ENCODE data around the gene SCIN.
"Not testable (repeated sequence)": the region's sequence is repeated elsewhere in the genome, so short reads cannot be mapped to it uniquely, and the experiment has no call there.

The SCIN gene

GRCh38 chr7:12620371-12620770, 49.9 kb downstream of the SCIN start:
- no peak for DNase-seq

DNA sequence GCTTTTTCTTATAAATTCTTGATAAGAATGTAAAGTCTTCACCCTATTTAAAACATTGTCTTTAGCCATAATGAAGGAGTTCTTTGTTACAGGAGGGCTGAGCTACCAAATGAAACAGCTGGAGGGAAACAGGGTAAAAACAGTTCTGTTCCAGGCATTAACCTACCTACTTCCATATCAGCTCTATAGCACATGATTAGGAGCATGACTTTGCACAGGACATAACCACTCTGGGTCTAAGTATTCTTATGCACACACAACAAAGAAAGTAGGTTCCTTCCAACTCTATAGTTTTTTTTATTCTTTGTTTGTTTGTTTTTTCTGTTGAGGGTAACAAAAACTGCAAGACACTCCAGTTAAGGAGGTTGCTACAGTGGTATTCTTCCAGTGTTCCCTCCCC, 52.7 kb downstream of the SCIN start:
- DNase-seq = no peak

DNA sequence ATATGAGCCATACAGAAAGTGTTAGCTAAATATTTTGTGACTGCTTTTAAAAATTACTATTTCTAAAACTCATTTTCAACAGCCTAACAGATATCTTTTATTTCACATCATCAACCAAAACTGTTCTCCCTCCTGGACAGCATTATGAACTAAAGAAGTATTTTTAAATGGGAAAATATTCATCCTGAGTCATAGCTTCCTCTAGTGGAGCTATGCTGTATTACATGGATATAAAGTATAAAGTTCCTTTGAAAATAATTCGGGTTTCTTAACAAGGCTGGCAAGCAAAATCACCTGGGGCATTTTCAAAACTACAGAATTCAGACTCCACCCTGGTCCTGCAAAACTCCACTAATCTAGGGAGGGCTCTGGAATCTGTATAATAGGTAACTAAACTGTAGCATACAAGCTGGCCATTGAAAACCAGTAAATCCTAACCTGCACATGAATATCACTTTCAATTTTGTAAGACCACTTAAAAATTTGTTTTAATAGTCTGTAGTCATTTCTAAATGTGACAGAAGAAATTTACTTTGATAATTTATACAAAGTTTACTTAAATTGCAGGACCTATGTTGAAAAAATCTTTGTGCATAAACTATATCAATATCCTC, 53.5 kb downstream of the SCIN start:
- no peak for DNase-seq

DNA sequence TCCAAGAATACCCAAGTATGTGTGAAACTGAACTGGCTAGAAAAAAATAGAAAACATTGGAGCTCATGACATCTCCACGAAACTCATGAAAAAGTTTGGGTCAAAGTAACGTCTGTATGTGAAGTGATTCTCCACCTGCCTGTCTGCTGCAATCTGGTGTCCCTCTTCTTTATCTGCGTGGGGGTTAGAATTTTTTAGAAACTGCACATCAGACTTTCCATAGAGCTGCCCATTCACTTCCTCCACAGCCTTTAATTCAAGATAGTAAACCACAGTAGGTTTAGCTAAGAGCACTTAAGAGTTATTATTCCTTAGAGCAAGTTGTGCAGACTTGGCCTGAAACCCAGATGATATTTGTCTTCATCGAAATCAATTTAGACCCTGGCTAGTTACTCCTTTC, 55.3 kb downstream of the SCIN start:
- DNase-seq = no peak

DNA sequence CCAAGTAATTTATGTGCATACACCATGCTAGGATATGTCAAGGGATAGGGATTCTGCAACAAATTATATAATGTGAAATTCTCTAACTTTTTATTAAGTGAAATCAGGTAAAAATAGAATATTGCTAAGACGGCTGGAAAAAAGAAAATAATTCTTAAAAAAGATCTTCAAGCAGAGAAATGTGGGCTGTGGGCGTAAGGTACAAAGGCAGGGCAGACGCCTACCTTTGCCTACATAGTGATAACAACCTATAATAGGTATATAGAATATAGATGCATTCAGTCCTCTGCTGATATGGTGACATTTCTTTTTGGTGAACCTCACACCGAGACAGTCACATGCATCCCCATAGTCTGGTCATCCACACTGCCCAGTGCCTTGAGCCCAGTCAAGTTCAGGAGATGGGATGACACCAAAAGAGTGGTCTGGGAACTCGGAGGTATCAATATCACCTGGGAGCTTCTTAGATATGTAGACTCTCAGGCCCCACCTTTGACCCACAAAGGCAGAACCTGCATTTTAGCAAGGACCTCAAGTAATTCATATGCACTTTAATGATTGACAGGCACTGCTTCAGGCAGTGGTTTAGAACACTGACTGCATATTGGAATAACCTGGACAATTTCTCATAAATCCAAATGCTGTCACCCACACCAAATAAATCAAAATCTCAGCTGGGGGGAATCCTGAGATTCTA, 59.4 kb downstream of the SCIN start:
- no peak for DNase-seq

DNA sequence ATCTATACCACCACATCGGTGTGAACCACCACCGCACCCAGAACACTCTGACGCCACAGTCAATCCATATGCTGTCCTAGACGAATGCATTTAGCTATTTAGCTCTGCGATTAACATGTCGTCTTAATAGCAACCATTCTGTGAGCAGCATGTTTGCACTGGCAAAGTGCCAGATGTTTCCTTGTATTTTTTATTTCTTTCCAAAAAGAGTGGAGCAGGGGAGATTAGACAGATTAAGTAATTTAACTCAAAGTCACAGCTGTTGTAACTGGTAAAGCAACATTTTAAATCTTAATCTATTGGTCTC, 59.9 kb downstream of the SCIN start:
- DNase-seq = no peak

GRCh38 chr7:12633582-12633981, 63.1 kb downstream of the SCIN start:
- no peak for DNase-seq

DNA sequence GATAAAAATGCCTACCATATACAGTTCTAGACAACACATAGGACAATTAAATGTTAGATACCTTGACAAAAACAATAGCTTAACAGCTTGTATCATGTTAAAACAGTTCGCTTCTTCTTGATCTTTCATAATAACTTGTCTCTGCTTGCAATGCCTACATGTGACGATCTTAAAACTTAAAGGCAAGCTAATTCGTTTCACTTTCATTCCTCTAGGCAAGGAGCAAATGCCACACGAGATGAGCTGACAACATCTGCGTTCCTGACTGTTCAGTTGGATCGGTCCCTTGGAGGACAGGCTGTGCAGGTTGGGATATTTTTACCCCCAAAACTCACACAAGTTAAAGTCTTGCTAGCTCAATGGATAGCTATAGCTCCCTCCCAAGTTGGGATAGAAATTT, 65.3 kb downstream of the SCIN start:
- DNase-seq = no peak

DNA sequence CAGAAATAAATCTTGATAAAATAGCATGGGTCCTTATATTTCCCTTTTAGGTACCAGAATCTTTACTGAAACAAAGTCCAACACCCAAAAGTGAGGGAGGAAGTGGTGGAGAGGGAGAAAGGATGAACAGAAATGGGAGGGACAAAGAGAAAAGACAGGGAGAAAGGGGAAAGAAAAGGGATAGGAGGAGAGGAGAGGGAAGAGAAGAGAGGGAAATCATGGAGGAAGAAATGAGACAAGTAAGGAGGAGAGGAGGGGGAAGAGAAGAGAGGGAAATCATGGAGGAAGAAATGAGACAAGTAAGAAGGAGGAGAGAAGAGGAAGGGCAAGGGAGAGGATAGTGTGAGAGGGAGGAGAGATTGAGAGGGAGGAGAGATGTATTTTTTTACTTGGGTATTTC, 66.8 kb downstream of the SCIN start:
- DNase-seq = no peak

- DNase-seq = no peak
Observed at GRCh38 chr7:12637819-12638592, 67.5 kb downstream of the SCIN start.

DNA sequence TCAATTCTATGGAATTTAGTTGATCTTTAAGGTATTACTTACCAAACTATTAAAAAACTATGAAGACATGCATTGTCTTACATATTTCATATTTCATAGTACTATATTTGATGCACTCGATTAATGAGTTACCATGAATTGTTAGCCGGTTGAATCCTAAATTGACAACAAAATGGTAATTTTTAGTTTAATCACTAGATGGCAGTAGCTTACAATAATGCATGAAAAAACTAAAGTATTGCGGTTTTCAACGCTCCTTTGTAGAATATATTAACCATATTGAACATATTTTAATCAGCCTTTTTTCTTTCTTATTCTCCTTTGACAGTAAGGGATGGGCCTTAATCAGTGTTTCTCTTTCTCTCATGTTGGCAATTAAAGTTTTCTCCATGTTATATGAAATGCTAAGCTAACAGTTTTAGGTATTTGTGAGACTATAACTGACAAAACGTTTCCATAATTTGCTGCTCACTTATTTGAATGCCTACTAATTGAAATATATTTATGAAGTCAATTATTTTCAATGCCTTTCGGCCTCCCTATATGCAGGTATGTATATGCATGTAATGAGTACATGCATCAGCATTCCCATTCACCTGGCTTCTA, 68.4 kb downstream of the SCIN start:
- no peak for DNase-seq

- no peak for DNase-seq
Observed at GRCh38 chr7:12640299-12641096, 70.0 kb downstream of the SCIN start.

DNA sequence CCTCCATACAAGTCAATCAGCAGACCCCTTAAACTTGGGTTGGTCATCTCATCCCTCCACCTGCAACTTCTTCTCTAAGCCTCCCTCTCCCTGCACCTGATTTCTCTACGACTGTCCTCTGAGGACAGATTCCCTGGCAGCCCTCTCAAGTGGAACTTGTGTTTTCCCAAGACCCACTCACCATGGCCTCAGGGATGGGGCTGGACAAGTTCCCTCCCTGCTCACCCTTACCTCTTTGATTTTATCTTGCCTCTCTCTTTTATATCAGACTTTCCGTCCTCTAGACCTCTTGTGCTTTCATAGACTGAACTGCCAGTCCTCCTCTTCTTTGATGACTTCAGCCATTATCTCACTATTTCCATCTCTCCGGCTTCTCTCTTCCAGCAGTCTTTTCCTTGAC, 70.7 kb downstream of the SCIN start:
- DNase-seq = no peak

DNA sequence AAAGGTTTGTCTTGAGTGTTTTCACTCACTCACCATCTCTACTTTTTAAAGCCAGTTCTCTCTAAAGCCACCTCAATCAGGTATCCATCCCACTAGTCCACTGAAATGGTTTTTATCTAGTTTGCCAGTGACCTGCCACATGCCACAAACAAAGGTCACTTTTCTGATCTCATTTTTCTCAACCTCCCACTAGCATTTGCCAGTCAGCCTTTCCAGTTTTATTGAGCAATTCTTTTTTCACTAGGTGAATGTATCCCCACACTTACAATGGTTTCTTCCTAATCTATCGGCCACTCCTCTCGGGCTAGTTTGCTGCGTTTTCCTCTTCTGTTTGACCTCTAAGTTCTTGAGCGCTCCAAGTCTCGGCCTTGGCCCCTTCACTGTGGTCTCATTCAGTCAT, 72.0 kb downstream of the SCIN start:
- DNase-seq = no peak

- no peak for DNase-seq
Observed at GRCh38 chr7:12643001-12643643, 72.6 kb downstream of the SCIN start.

GRCh38 chr7:12643644-12644043, 73.1 kb downstream of the SCIN start:
- DNase-seq = no peak

GRCh38 chr7:12645212-12645611, 74.7 kb downstream of the SCIN start:
- not testable (repeated sequence) for DNase-seq

- DNase-seq = no peak
Observed at GRCh38 chr7:12646139-12646538, 75.6 kb downstream of the SCIN start.

DNA sequence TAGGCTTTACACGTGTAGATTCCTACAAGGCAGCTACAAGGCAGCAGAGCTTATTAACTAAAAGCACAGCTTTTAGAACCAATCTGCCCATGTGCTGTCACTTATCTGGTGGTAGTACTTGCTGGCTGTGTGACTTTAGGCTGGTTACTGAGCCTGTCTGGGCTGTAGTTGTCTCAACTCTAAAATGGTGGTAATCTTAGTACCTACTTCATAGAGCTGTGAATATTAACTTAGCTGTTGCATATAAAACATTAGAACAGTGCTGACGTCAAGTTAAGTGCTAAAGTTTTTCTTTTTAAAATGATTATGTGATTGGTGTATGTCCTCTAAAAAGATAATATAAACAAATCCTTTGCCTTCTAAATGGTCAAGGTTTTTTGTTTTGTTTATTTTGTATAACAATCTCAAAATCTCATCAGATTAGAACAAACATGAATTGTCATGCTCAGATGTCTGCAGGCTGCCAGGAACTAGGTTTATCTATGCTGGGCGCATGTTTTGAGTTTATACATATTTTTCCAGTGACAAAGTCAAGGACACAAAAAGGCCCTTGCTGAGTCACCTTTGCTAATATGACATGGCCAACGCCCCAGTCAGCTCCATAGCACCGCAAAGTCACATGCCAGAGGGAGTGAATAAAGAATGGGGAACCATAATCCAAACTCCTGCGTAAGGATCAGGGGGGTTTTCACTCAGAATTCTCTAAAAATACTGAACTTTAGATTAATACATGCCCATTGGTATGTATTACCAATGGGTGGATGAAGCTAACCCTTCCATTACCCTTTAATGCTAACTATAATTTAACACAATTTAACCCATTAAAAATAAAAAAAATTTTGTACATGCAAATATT, 77.1 kb downstream of the SCIN start:
- no peak for DNase-seq

DNA sequence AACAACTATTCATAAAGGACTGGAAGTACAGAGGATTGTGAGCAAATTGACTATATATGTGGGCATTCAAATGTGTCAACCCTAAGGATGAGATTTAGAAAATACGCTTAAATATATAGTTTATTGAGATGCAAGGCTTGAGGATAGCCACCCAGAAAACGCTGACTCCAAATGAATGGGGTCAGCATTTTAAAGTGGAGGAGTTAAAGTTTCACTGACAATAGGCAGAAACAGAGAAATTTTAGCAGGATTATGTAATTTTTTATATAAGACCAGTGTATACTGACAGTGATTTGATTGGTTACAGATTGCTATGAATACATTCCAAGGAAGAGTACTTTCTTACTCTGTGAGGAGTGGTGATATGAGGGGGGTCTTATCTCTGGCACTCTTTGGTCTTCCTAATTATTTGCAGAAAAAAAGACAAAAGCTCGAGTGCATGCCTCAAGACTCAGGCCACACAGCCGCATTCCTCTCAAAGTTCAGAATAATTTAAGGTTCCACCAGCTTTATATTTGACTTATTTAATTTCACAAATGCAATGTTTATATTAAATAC, 78.3 kb downstream of the SCIN start:
- DNase-seq = no peak

DNA sequence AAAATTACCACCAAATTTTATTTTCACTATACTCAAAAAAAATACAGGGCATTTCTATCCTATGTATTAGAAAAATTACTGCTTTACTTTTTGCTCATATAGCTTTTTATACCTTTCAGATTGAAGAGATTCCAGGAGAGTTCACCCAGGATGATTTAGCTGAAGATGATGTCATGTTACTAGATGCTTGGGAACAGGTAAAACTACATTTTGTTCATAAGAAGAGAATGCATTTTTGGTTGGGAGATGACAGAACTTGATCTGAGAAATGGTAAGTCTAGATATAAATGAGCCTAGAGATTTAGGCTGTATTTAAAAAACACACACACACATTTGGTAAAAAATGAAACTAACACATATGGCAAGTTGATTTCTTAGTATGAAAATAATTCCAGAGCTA, 78.8 kb downstream of the SCIN start:
- DNase-seq = no peak

Data from activated CD8-positive, alpha-beta memory T cell treated with anti-CD3 and anti-CD28 coated beads for 24 hours (primary cell).